OCI-LY1 (cell line): Measurements from ENCODE around the gene SLC6A7.

ENCODE experiments used
- CTCF ChIP-seq: fragments of 200-600 bp; sonication (generic), shearing (Covaris generic); IDR thresholded peaks from 2 replicates; pipeline ENCODE4 v1.5.1; 2017; ENCODE audit warnings: mild to moderate bottlenecking, antibody characterized with exemption, low read length, moderate library complexity, mixed read lengths
- EZH2 ChIP-seq: fragments of 200-600 bp; sonication (generic), shearing (Covaris generic); IDR thresholded peaks from 2 replicates; pipeline ENCODE4 v1.8.0; 2017; ENCODE audit warnings: borderline replicate concordance, mixed run types, mild to moderate bottlenecking, antibody characterized with exemption, low read length, moderate library complexity, mixed read lengths

DNA sequence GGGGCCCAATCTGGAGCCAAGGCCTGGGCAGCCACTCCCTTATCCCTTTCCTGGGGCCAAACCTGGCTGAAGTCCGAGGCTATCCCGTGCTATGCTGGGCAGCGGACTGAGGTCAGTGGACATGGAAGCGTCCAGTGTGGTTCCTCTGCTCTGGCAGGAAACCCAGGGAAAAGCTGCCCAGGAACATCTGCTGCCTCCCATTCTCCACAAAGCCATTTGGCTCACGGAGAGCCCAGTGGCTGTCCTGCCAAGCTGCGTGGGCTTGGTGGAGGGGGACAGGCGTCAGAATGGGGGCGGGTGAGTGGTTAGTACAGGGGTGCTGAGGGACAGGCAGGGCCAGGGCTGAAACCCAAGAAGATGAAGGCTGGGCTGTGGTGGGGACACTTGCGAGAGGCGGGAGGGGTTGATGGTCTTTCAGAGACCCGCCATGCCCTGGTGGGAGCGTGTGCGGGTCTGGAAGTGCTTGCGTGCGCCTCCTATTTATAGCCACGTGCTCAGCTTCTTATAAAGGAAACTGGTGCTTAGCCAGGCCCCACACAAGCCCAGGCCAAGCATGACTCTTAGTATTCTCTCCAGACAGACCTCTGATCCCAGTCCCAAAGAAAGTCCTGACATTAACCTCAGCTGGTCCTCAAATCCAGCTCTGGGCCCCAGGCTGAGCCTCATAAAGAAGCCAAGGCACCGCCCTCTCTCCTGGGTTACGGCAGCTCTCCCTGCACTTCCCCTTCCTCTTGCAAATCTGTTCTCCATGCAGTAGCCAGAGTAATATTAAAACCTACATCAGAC, 9.4 kb upstream of the SLC6A7 start:
- TF ChIP-seq CTCF (no peak), EZH2 (no peak)
